HepG2 (cell line): Measurements from ENCODE around the gene GFER. TPM values are rescaled to one million over a fixed set of nuclear protein-coding genes. Genes with fewer than 3 reads are reported as not detected.

Source experiments
- ATF2 ChIP-seq: sonication (generic); formaldehyde crosslinking; IDR thresholded peaks from 2 replicates; pipeline ENCODE4 v1.4.0; 2020; ENCODE audit warnings: missing genetic modification reagents
- FOSL2 ChIP-seq: sonication (generic); formaldehyde crosslinking; IDR thresholded peaks from 2 replicates; pipeline ENCODE4 v1.4.0; 2020; ENCODE audit warnings: missing genetic modification reagents
- KAT7 ChIP-seq: IDR thresholded peaks from 2 replicates; pipeline ENCODE4 v1.6.1; 2018; ENCODE audit warnings: borderline replicate concordance, missing compliant biosample characterization
- KMT2A ChIP-seq: sonication (generic); formaldehyde crosslinking; IDR thresholded peaks from 2 replicates; pipeline ENCODE4 v1.4.0; 2020; ENCODE audit warnings: missing genetic modification reagents
- MYNN ChIP-seq: sonication (generic); formaldehyde crosslinking; IDR thresholded peaks from 2 replicates; pipeline ENCODE4 v1.4.0; 2020; ENCODE audit warnings: mild to moderate bottlenecking, low read depth, missing genetic modification reagents
- MYPOP ChIP-seq: sonication (generic); formaldehyde crosslinking; IDR thresholded peaks from 2 replicates; pipeline ENCODE4 v1.8.1; 2023; ENCODE audit warnings: mild to moderate bottlenecking, moderate library complexity, missing genetic modification reagents
- PAXIP1 ChIP-seq: sonication (generic); formaldehyde crosslinking; conservative IDR thresholded peaks from 2 replicates; pipeline ENCODE4 v1.4.0; 2020; ENCODE audit warnings: mild to moderate bottlenecking, missing genetic modification reagents, moderate library complexity
- RBM22 ChIP-seq: fragments of 200-400 bp; formaldehyde crosslinking; optimal IDR thresholded peaks from 2 replicates; pipeline ENCODE3; 2017; ENCODE audit warnings: mild to moderate bottlenecking, low read length, moderate library complexity
- SP4 ChIP-seq: sonication (generic); formaldehyde crosslinking; IDR thresholded peaks from 2 replicates; pipeline ENCODE4 v1.8.1; 2023; ENCODE audit warnings: mild to moderate bottlenecking, missing genetic modification reagents
- SP5 ChIP-seq: IDR thresholded peaks from 2 replicates; pipeline ENCODE4 v1.6.1; 2016; ENCODE audit warnings: low read depth, borderline replicate concordance
- ZFP91 ChIP-seq: sonication (generic); formaldehyde crosslinking; IDR thresholded peaks from 2 replicates; pipeline ENCODE4 v1.9.0; 2022; ENCODE audit warnings: missing genetic modification reagents, mild to moderate bottlenecking, borderline replicate concordance
- ZNF253 ChIP-seq: sonication (generic); formaldehyde crosslinking; IDR thresholded peaks from 2 replicates; pipeline ENCODE4 v1.8.0; 2022; ENCODE audit warnings: mild to moderate bottlenecking, missing genetic modification reagents, borderline replicate concordance
- ZNF280D ChIP-seq: sonication (generic); formaldehyde crosslinking; IDR thresholded peaks from 2 replicates; pipeline ENCODE4 v1.5.1; 2020; ENCODE audit warnings: mild to moderate bottlenecking, missing genetic modification reagents
- ZNF546 ChIP-seq: sonication (generic); formaldehyde crosslinking; conservative IDR thresholded peaks from 2 replicates; pipeline ENCODE4 v1.8.1; 2023; ENCODE audit warnings: mild to moderate bottlenecking, missing genetic modification reagents
- ZNF724P ChIP-seq: sonication (generic); formaldehyde crosslinking; IDR thresholded peaks from 2 replicates; pipeline ENCODE4 v1.8.0; 2022; ENCODE audit warnings: missing genetic modification reagents, borderline replicate concordance
- polyA plus RNA-seq, 8 experiments: library from polyadenylated mRNA; depleted of rRNA in 3 of 8; stranded (reverse) in 7 of 8; unstranded in 1 of 8; fragments of >200 nt; fragmentation: Illumina TruSeq in 4 of 8; extraction: Trizol in 4 of 8; gene quantifications; 2 replicates each; pipeline versions ENCODE4 v1.2.1 to v1.2.3, GENCODE V29; 2011 to 2016; ENCODE audit warnings: low read depth in 4 of 8, missing spikeins in 1 of 8, mixed read lengths in 1 of 8; ENCODE audit not compliant: insufficient read depth in 1 of 8
- total RNA-seq, 5 experiments: library from RNA; depleted of rRNA; stranded (reverse); fragments of >200 nt; fragmentation: Illumina TruSeq; extraction: Trizol; gene quantifications; 2 replicates each; pipeline ENCODE4 v1.2.3, GENCODE V29; 2016; ENCODE audit warnings: low read depth in 1 of 5

The GFER gene
- total and polyA plus RNA-seq, 2 of the 13 experiments (the other 11 are each of a cell fraction or from before 2014, with no cell fraction given) = 28.6 to 71.7 TPM

- TF ChIP-seq KAT7 (CRISPR knock-in tag) = 0 out of 2 replicates have a peak, but pooled peaks have one; percentile 77
- TF ChIP-seq ZNF253 (CRISPR knock-in tag) = no peak
- no peak for TF ChIP-seq ZNF724P (CRISPR knock-in tag)
- TF ChIP-seq MYPOP = no peak
- peak; percentile 35; the same call in 1 of the 2 replicates for TF ChIP-seq FOSL2 (CRISPR knock-in tag)
- 0 out of 2 replicates have a peak, but pooled peaks have one; percentile 59 for TF ChIP-seq ZNF280D (CRISPR knock-in tag)
- TF ChIP-seq ZNF546 (CRISPR knock-in tag) = no peak
- peak; percentile 91 for TF ChIP-seq SP5
- TF ChIP-seq PAXIP1 (CRISPR knock-in tag) = no peak
- TF ChIP-seq SP4 (CRISPR knock-in tag) = peak; percentile 83
- TF ChIP-seq ZFP91 (CRISPR knock-in tag) = peak; percentile 75
- peak; percentile 34; the same call in 1 of the 2 replicates for TF ChIP-seq ATF2
- TF ChIP-seq KMT2A (CRISPR knock-in tag) = 0 out of 2 replicates have a peak, but pooled peaks have one; percentile 24
- no peak for TF ChIP-seq MYNN (CRISPR knock-in tag)
- no peak for TF ChIP-seq RBM22
These were observed 20.0 kb downstream of the GFER start (continued) for GRCh38 chr16:2003827-2004641.
